ENCODE data around the gene ZFHX3. TPM values are rescaled to one million over a fixed set of nuclear protein-coding genes. Genes with fewer than 3 reads are reported as not detected.

Gene ZFHX3
- total and polyA plus RNA-seq, 2 experiments from 2014 or later: 2.8 to 3.9 TPM

DNA sequence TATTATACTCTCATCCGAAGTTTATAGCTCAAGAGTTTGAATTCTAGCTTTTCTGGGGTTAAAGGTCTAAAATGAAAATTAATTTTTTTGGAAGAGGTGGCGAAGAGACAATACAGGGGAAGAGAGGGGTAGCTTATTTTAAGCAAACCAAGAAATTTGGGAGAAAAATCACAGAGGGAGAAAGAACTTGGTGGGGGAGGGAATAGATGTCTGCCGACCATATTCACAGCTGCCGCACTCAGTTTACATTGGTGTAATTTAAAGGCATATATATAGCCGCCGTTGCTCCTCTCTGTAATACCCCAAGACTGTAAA, 6.5 kb upstream of the ZFHX3 start:
- Histone ChIP-seq H3K4me3 (peak overlapping the region; percentile 8; the same call in 1 of the 2 replicates), H3K9me3 (ENCODE audit: low read depth) (no peaks in the 10 kb centered on the region), H3K4me1 (ENCODE audit: insufficient read depth) (peaks cover 30% of the 10 kb centered on the region), H3F3A (ENCODE audit: insufficient read depth) (peaks cover 10% of the 10 kb centered on the region), H3K36me3 (ENCODE audit: low read depth) (no peaks in the 10 kb centered on the region), H4K20me1 (ENCODE audit: insufficient read depth) (no peaks in the 10 kb centered on the region), H3K4me2 (ENCODE audit: unreplicated experiment) (peak overlapping the region; percentile 73), H3K9ac (peak overlapping the region; percentile 30; the same call in 1 of the 2 replicates), H3K27ac (peak overlapping the region; percentile 14; the same call in 1 of the 2 replicates), H2AFZ (no peak overlapping the region), H3K9me2 (ENCODE audit: insufficient read depth) (no peaks in the 10 kb centered on the region), H3K79me2 (ENCODE audit: insufficient read depth) (peaks cover 89% of the 10 kb centered on the region), H3K27me3 (replicated peaks; ENCODE audit: insufficient read depth) (no peaks in the 10 kb centered on the region)
- DNase-seq: no peak
- WGBS, 2 experiments (ENCODE audit: low coverage in 1 of 2, low lambda C conversion rate in 2 of 2, missing lambda C conversion rate in 2 of 2): 47 to 53% methylated on average over 6 of the region's 6 CpGs
- TF ChIP-seq EZH2phosphoT487 (IDR thresholded peaks at IDR 0.05; ENCODE audit: insufficient read depth, low read depth) (no peak), EZH2 (IDR thresholded peaks at IDR 0.05; ENCODE audit: insufficient read depth, poor library complexity, severe bottlenecking) (no peak)
- in situ Hi-C loops (cut with MboI): no loop called here

GRCh38 chr16:73054125-73054484, 6.2 kb upstream of the ZFHX3 start:
- in situ Hi-C loops (cut with MboI): no loop called here
- TF ChIP-seq EZH2phosphoT487 (IDR thresholded peaks at IDR 0.05; ENCODE audit: insufficient read depth, low read depth) (no peak), EZH2 (IDR thresholded peaks at IDR 0.05; ENCODE audit: insufficient read depth, poor library complexity, severe bottlenecking) (no peak)
- Histone ChIP-seq H3K27ac (no peak overlapping the region), H2AFZ (no peak overlapping the region), H3K9ac (no peak overlapping the region), H3K4me2 (ENCODE audit: unreplicated experiment) (no peak overlapping the region), H3K27me3 (replicated peaks; ENCODE audit: insufficient read depth) (no peaks in the 10 kb centered on the region), H3K79me2 (ENCODE audit: insufficient read depth) (peaks cover 89% of the 10 kb centered on the region), H3K4me3 (no peak overlapping the region), H4K20me1 (ENCODE audit: insufficient read depth) (no peaks in the 10 kb centered on the region), H3F3A (ENCODE audit: insufficient read depth) (peaks cover 10% of the 10 kb centered on the region), H3K9me3 (ENCODE audit: low read depth) (no peaks in the 10 kb centered on the region), H3K4me1 (ENCODE audit: insufficient read depth) (peaks cover 31% of the 10 kb centered on the region), H3K36me3 (ENCODE audit: low read depth) (no peaks in the 10 kb centered on the region), H3K9me2 (ENCODE audit: insufficient read depth) (no peaks in the 10 kb centered on the region)
- WGBS, 2 experiments (ENCODE audit: low coverage in 1 of 2, low lambda C conversion rate in 2 of 2, missing lambda C conversion rate in 2 of 2): 68 to 74% methylated on average over 7 to 10 of the region's 10 CpGs
- DNase-seq: no peak

DNA sequence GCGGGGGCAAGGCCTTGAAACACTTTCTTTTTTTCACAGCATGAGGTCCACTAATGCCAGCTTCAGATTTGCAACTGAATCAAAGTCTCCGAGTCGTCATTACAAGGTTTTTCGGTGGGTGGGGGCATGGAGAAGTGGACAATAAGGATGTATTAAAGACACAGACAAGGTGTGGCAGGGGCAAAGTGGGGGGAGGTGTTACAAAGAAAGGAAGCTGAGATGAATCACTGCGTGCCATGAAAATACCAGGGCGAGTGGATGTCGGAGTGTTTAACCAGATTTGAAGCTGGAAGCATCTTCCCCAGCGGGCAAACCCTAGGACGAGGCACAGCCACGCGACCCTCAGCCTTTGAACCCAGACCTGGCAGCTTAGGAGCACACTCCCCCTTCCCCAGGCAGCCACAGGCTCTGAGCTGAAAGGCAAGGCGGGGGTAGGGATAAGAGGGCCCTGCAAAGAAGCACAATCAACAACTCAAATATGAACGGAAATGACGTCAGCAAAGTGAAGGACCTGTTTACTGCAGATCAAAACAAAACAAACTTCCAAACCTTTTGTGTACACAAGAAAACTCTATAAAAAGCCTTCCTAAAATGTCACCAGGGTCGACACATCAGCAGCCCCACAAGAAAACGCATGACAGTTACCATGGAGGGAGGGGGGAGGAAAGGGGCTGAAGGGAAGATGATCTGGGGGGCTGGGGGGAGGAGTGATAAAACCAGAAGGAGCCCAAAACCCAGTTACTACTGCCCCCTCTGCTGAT, 5.6 kb upstream of the ZFHX3 start:
- no peaks in the 10 kb centered on the region for H3K9me3 ChIP-seq (ENCODE audit: low read depth)
- 86% methylated on average over 16 of the region's 16 CpGs for WGBS, 2 experiments (ENCODE audit: low coverage in 1 of 2, low lambda C conversion rate in 2 of 2, missing lambda C conversion rate in 2 of 2)
- H3K79me2 ChIP-seq (ENCODE audit: insufficient read depth): peaks cover 90% of the 10 kb centered on the region
- no peak overlapping the region for H3K4me2 ChIP-seq (ENCODE audit: unreplicated experiment)
- no peaks in the 10 kb centered on the region for H3K9me2 ChIP-seq (ENCODE audit: insufficient read depth)
- TF ChIP-seq EZH2phosphoT487 (IDR thresholded peaks at IDR 0.05; ENCODE audit: insufficient read depth, low read depth) (no peak), EZH2 (IDR thresholded peaks at IDR 0.05; ENCODE audit: insufficient read depth, poor library complexity, severe bottlenecking) (no peak)
- no peak overlapping the region for H3K27ac ChIP-seq
- H3K9ac ChIP-seq: no peak overlapping the region
- H3K4me1 ChIP-seq (ENCODE audit: insufficient read depth): peaks cover 37% of the 10 kb centered on the region
- no peaks in the 10 kb centered on the region for H3K36me3 ChIP-seq (ENCODE audit: low read depth)
- H2AFZ ChIP-seq: no peak overlapping the region
- peaks cover 16% of the 10 kb centered on the region for H3F3A ChIP-seq (ENCODE audit: insufficient read depth)
- H3K4me3 ChIP-seq: no peak overlapping the region
- no peaks in the 10 kb centered on the region for H3K27me3 ChIP-seq (replicated peaks; ENCODE audit: insufficient read depth)
- H4K20me1 ChIP-seq (ENCODE audit: insufficient read depth): no peaks in the 10 kb centered on the region
- DNase-seq: no peak
- in situ Hi-C loops (cut with MboI): no loop called here

DNA sequence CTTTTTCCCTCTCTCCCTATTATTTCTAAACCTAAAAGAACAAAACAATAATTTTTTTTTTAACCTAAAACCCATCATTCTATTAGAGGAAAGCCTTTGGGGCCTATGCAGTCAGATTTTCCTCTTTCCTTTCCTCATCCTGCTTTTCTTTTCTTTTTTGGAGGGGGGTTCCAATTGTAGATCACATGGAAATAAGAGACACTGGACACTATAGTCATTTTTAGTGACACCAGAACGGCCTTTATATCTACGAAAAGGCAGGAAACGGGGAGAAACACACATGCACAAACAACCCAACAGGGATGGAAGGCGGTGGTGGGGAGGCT, 5.1 kb upstream of the ZFHX3 start:
- no peak overlapping the region for H3K27ac ChIP-seq
- no peak overlapping the region for H3K9ac ChIP-seq
- in situ Hi-C loops (cut with MboI): no loop called here
- no peak overlapping the region for H2AFZ ChIP-seq
- H3K4me3 ChIP-seq: no peak overlapping the region
- H3K27me3 ChIP-seq (replicated peaks; ENCODE audit: insufficient read depth): no peaks in the 10 kb centered on the region
- peaks cover 18% of the 10 kb centered on the region for H3F3A ChIP-seq (ENCODE audit: insufficient read depth)
- H3K79me2 ChIP-seq (ENCODE audit: insufficient read depth): peaks cover 92% of the 10 kb centered on the region
- no peaks in the 10 kb centered on the region for H3K36me3 ChIP-seq (ENCODE audit: low read depth)
- H3K9me3 ChIP-seq (ENCODE audit: low read depth): no peaks in the 10 kb centered on the region
- WGBS, 2 experiments (ENCODE audit: low coverage in 1 of 2, low lambda C conversion rate in 2 of 2, missing lambda C conversion rate in 2 of 2): 96% methylated on average over 4 of the region's 4 CpGs
- H3K4me2 ChIP-seq (ENCODE audit: unreplicated experiment): no peak overlapping the region
- TF ChIP-seq EZH2phosphoT487 (IDR thresholded peaks at IDR 0.05; ENCODE audit: insufficient read depth, low read depth): no peak
- no peak for TF ChIP-seq EZH2 (IDR thresholded peaks at IDR 0.05; ENCODE audit: insufficient read depth, poor library complexity, severe bottlenecking)
- H3K4me1 ChIP-seq (ENCODE audit: insufficient read depth): peaks cover 38% of the 10 kb centered on the region
- H4K20me1 ChIP-seq (ENCODE audit: insufficient read depth): no peaks in the 10 kb centered on the region
- no peaks in the 10 kb centered on the region for H3K9me2 ChIP-seq (ENCODE audit: insufficient read depth)
- DNase-seq: no peak

Measured in GM23248 (cell line).